CD14-positive monocyte (primary cell): Measurements from ENCODE around the gene ZNF782. TPM values are rescaled to one million over a fixed set of nuclear protein-coding genes. Genes with fewer than 3 reads are reported as not detected.

Experiments used
- DNase-seq, 3 donors: peaks; one replicate each; pipeline ENCODE4 v3.0.0-alpha.2; 2011 to 2022
- H2AFZ ChIP-seq: 2 replicates; pipeline ENCODE4 v1.6.0; 2012; ENCODE audit warnings: mild to moderate bottlenecking, low read depth, low read length, inconsistent platforms; ENCODE audit not compliant: insufficient read depth, poor library complexity, severe bottlenecking
- H3K27ac ChIP-seq, 2 donors: 1 replicate in 1 of 2; 2 replicates in 1 of 2; pipeline ENCODE4 v1.5.1; 2012 to 2013; ENCODE audit warnings: low read length in 2 of 2, control low read depth in 1 of 2, inconsistent platforms in 1 of 2, low read depth in 1 of 2, mild to moderate bottlenecking in 1 of 2
- H3K27me3 ChIP-seq, 2 donors: one replicate each; pipeline versions ENCODE4 v1.6.0 to v1.6.1; 2011 to 2013; ENCODE audit warnings: low read length in 2 of 2; ENCODE audit not compliant: control insufficient read depth in 2 of 2, insufficient read depth in 2 of 2
- H3K36me3 ChIP-seq, 2 donors: replicated peaks in 1 of 2; 1 replicate in 1 of 2; 2 replicates in 1 of 2; pipeline versions ENCODE4 v1.5.1 to v1.6.1; 2012 to 2013; ENCODE audit warnings: low read length in 2 of 2, control low read depth in 1 of 2, inconsistent platforms in 1 of 2, mild to moderate bottlenecking in 1 of 2; ENCODE audit not compliant: insufficient read depth in 2 of 2, control insufficient read depth in 1 of 2
- H3K4me1 ChIP-seq, 2 donors: 1 replicate in 1 of 2; 2 replicates in 1 of 2; pipeline versions ENCODE4 v1.5.1 to v1.6.1; 2012 to 2013; ENCODE audit warnings: low read length in 2 of 2, control low read depth in 1 of 2, inconsistent platforms in 1 of 2, mild to moderate bottlenecking in 1 of 2, moderate library complexity in 1 of 2; ENCODE audit not compliant: insufficient read depth in 2 of 2, control insufficient read depth in 1 of 2
- H3K4me2 ChIP-seq: replicated peaks from 2 replicates; pipeline ENCODE3; 2012; ENCODE audit warnings: low read length, moderate library complexity, mild to moderate bottlenecking; ENCODE audit not compliant: poor library complexity, severe bottlenecking; ENCODE audit errors: extremely low read depth
- H3K4me3 ChIP-seq, 3 experiments: fragments of 200-600 bp in 1 of 3; sonication (generic) in 1 of 3; replicated peaks in 1 of 3; 1 replicate in 2 of 3; 2 replicates in 1 of 3; pipeline ENCODE4 v1.5.1; 2011 to 2013; ENCODE audit warnings: low read length in 3 of 3, mild to moderate bottlenecking in 3 of 3, control low read depth in 2 of 3, low read depth in 2 of 3, inconsistent platforms in 1 of 3, moderate library complexity in 1 of 3
- H3K79me2 ChIP-seq: 2 replicates; pipeline ENCODE4 v1.6.0; 2012; ENCODE audit warnings: mild to moderate bottlenecking, control low read depth, inconsistent platforms, low read length, moderate library complexity; ENCODE audit not compliant: insufficient read depth
- H3K9ac ChIP-seq: 2 replicates; pipeline ENCODE4 v1.6.0; 2017; ENCODE audit warnings: low read length, mild to moderate bottlenecking; ENCODE audit not compliant: insufficient read depth, poor library complexity, severe bottlenecking
- H3K9me3 ChIP-seq, 2 donors: replicated peaks in 1 of 2; 1 replicate in 1 of 2; 2 replicates in 1 of 2; pipeline versions ENCODE4 v1.5.1 to v1.6.1; 2012 to 2013; ENCODE audit warnings: low read length in 2 of 2, control low read depth in 1 of 2; ENCODE audit not compliant: control insufficient read depth in 1 of 2, insufficient read depth in 1 of 2
- H4K20me1 ChIP-seq: 2 replicates; pipeline ENCODE4 v1.6.0; 2012; ENCODE audit warnings: mild to moderate bottlenecking, low read length, control low read depth, moderate library complexity; ENCODE audit not compliant: insufficient read depth
- H3K27ac Mint-ChIP-seq, 7 donors: one replicate each; pipeline ENCODE4 v1.8.0; 2020; ENCODE audit warnings: mild to moderate bottlenecking in 7 of 7, mixed read lengths in 7 of 7, moderate library complexity in 6 of 7, inconsistent platforms in 2 of 7
- H3K27me3 Mint-ChIP-seq, 3 donors: one replicate each; pipeline ENCODE4 v1.8.0; 2021 to 2022; ENCODE audit warnings: low read depth in 3 of 3, mild to moderate bottlenecking in 3 of 3, mixed read lengths in 3 of 3, moderate library complexity in 3 of 3, inconsistent platforms in 1 of 3
- H3K36me3 Mint-ChIP-seq, 2 donors: one replicate each; pipeline ENCODE4 v1.8.0; 2020; ENCODE audit warnings: mixed read lengths in 2 of 2, inconsistent platforms in 1 of 2, mild to moderate bottlenecking in 1 of 2
- H3K4me1 Mint-ChIP-seq: one replicate; pipeline ENCODE4 v1.8.0; 2020; ENCODE audit warnings: mild to moderate bottlenecking, mixed read lengths
- H3K4me3 Mint-ChIP-seq, 2 donors: one replicate each; pipeline ENCODE4 v1.8.0; 2020; ENCODE audit warnings: mild to moderate bottlenecking in 2 of 2, mixed read lengths in 2 of 2, moderate library complexity in 1 of 2
- H3K9me3 Mint-ChIP-seq, 7 donors: one replicate each; pipeline ENCODE4 v1.8.0; 2020 to 2022; ENCODE audit warnings: mixed read lengths in 7 of 7, mild to moderate bottlenecking in 6 of 7, moderate library complexity in 6 of 7, inconsistent platforms in 2 of 7
- WGBS: methylation state at CpG from one replicate; pipeline ENCODE4 v1.1.5; 2013; ENCODE audit warnings: missing lambda C conversion rate; ENCODE audit not compliant: insufficient coverage; 5-methylcytosine and 5-hydroxymethylcytosine counted together
- intact Hi-C, 2 donors: fragments of 100-400 bp; cut with micrococcal nuclease; formaldehyde crosslinking; loops; one replicate each; pipeline versions ENCODE4 v1.15.0 to v1.15.1; 2023
- polyA plus RNA-seq, 3 donors: library from polyadenylated mRNA; depleted of rRNA in 1 of 3; unstranded in 2 of 3; stranded (reverse) in 1 of 3; fragments of 300-500 nt in 2 of 3; fragments of >200 nt in 1 of 3; fragmentation: Illumina TruSeq in 2 of 3; gene quantifications; 1 replicate in 2 of 3; 2 replicates in 1 of 3; pipeline ENCODE4 v1.2.3, GENCODE V29; 2012 to 2021
- TF ChIP-seq, protein P1 (sequence below): fragments of 200-600 bp; IDR thresholded peaks from one replicate; pipeline ENCODE4 v1.8.0; 2022; ENCODE audit warnings: antibody characterized with exemption, mild to moderate bottlenecking

The ZNF782 gene
- polyA plus RNA-seq, 3 donors: 1.1 to 1.3 (median 1.1) TPM

DNA sequence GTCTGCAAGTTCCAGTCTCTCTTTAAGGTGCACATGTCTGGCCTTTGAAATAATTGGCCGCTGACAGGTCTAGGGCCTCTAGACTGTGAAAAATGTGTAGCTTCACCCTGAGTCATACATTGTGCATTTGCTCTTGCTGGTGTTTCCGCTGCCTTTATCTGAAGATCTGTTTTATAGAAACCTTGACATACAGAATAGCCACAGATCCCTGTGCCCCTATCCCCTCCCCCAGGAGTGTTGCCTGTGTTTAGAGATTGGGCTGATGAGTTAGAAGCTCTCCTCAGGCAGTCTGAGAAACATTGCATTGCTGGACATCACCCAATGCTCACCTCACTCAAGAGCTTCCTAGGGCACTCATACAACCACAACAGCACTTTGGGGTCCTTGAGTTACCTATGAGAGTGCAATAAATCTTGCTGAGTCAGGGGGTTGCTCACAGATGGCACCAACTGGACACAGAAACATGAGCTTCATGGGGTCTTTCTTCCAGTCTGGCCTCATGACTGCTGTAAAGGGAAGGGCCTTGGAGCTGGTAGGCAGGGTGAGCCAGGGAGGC is 3.8 kb upstream of the ZNF782 start:
- Histone ChIP-seq H3K4me1 (peaks cover 13 to 16% of the 10 kb centered on the region in 2 donors), H2AFZ (no peak overlapping the region), H3K36me3 (no peaks in the 10 kb centered on the region), H3K9me3 (no peaks in the 10 kb centered on the region), H3K4me2 (no peak overlapping the region), H3K4me3 (no peak overlapping the region), H3K27me3 (peaks cover 3 to 6% of the 10 kb centered on the region in 2 donors), H3K27ac (no peak overlapping the region), H3K79me2 (peaks cover 12% of the 10 kb centered on the region), H4K20me1 (no peaks in the 10 kb centered on the region), H3K9ac (no peak overlapping the region)
- intact Hi-C loops: loop anchor here (5.0 to 10.0 kb wide), 2 partner anchors 539 to 757 kb away; no protein-coding TSS in a partner anchor
- Mint-ChIP-seq H3K4me3 (no peak overlapping the region), H3K27me3 (peaks cover 7 to 12% (median 10%) of the 10 kb centered on the region in 3 donors), H3K36me3 (no peaks in the 10 kb centered on the region), H3K27ac (no peak overlapping the region), H3K9me3 (no peaks in the 10 kb centered on the region), H3K4me1 (peaks cover 15% of the 10 kb centered on the region)
- WGBS: 89% methylated on average over 1 of the region's 2 CpGs
- TF ChIP-seq, protein P1, sequence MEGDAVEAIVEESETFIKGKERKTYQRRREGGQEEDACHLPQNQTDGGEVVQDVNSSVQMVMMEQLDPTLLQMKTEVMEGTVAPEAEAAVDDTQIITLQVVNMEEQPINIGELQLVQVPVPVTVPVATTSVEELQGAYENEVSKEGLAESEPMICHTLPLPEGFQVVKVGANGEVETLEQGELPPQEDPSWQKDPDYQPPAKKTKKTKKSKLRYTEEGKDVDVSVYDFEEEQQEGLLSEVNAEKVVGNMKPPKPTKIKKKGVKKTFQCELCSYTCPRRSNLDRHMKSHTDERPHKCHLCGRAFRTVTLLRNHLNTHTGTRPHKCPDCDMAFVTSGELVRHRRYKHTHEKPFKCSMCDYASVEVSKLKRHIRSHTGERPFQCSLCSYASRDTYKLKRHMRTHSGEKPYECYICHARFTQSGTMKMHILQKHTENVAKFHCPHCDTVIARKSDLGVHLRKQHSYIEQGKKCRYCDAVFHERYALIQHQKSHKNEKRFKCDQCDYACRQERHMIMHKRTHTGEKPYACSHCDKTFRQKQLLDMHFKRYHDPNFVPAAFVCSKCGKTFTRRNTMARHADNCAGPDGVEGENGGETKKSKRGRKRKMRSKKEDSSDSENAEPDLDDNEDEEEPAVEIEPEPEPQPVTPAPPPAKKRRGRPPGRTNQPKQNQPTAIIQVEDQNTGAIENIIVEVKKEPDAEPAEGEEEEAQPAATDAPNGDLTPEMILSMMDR: no peak
- no peak for DNase-seq

DNA sequence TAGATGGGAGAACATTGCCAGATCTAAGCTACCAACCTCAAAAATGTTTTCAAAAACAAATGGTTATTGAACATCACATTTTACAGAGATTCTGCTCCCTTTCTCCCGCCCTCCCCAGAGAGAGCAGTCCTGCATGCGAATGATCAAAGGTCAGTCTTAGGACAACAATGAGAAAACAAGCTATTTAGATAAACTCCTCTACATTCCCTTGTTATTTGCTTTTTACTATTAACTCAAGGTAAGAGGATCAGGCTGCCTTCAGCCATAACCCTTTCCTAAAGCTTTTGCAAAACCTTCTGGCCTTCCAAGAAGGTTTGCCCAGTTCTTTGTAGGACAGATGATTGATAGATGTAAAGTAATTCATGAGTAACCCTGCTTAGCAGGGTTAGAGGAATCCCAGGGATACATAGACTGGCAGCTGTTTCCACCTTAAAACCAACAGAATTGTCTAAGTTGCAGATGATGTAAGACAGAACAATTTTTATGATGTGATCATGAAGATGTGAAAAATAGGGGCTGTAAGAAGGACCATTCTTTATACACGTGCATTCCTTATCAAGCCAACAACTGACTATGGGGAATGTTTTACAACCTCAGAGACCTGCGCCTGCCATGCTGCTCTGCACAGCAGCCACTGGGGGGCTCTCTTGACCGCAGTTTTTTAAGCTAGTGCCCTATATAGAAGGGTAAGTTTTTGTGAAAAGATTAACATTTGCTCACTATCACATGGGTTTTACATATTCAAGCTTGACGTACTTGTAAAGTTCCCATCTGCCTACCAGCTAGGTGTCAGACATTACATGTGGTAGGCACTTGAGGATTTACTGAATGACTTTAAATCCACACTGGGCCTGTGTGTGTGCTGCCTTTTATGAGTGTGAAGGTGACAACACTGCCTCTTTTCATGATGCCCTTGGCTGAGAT is 2.3 kb upstream of the ZNF782 start:
- WGBS: no CpG with 5 or more reads among the region's 6 CpGs

More for the DNA sequence above, 2.3 kb upstream of the ZNF782 start:
- TF ChIP-seq, protein P1: peak; percentile 92
- Mint-ChIP-seq H3K27me3 (peaks cover 7 to 12% (median 10%) of the 10 kb centered on the region in 3 donors), H3K4me3 (peak overlapping the region in 1 of 2 donors; percentile 77), H3K4me1 (peaks cover 26% of the 10 kb centered on the region), H3K36me3 (peaks cover 0 to 4% of the 10 kb centered on the region in 2 donors), H3K27ac (no peak overlapping the region), H3K9me3 (no peaks in the 10 kb centered on the region)
- Histone ChIP-seq H3K9ac (no peak overlapping the region), H2AFZ (no peak overlapping the region), H3K36me3 (no peaks in the 10 kb centered on the region), H3K27me3 (peaks cover 3 to 6% of the 10 kb centered on the region in 2 donors), H3K4me1 (peaks cover 17 to 20% of the 10 kb centered on the region in 2 donors), H3K27ac (no peak overlapping the region), H4K20me1 (no peaks in the 10 kb centered on the region), H3K4me3 (no peak overlapping the region), H3K9me3 (no peaks in the 10 kb centered on the region), H3K79me2 (peaks cover 23% of the 10 kb centered on the region), H3K4me2 (no peak overlapping the region)
- intact Hi-C loops: loop anchor here (2.0 to 10.0 kb wide), 3 partner anchors 541 to 758 kb away; no protein-coding TSS in a partner anchor
- DNase-seq: peak; percentile 49 to 71 (median 61)
